CD4-positive, alpha-beta T cell treated with Interleukin-4 for 1 hour (primary cell): ENCODE results near the gene PIP4K2C.

Experiments used
- DNase-seq, 2 donors: peaks; one replicate each; pipeline ENCODE4 v3.0.0-alpha.2; 2020 to 2022

Gene PIP4K2C

GRCh38 chr12:57590864-57591781 is at the start of gene PIP4K2C:
TSS of gene PIP4K2C (plus strand) at chr12:57591192. CDS start at chr12:57591290, 98 bp downstream.
- DNase-seq = peak; percentile 80 to 86

GRCh38 chr12:57541717-57542116 is 49.3 kb upstream of the PIP4K2C start:
- DNase-seq = no peak

GRCh38 chr12:57543581-57543980 is 47.4 kb upstream of the PIP4K2C start:
- DNase-seq = no peak

GRCh38 chr12:57545809-57546437 is 45.1 kb upstream of the PIP4K2C start:
- DNase-seq = no peak

- peak; percentile 97 for DNase-seq
Observed at GRCh38 chr12:57546438-57547287, 44.3 kb upstream of the PIP4K2C start, which contains the start of gene DCTN2. TSS of gene DCTN2 (minus strand) at chr12:57547192. CDS start at chr12:57547063, 129 bp downstream.

GRCh38 chr12:57547288-57548012 is 43.5 kb upstream of the PIP4K2C start:
- DNase-seq = no peak

GRCh38 chr12:57548013-57548315 is 43.0 kb upstream of the PIP4K2C start:
- DNase-seq = no peak

- DNase-seq = no peak
Observed at GRCh38 chr12:57548488-57548887, 42.5 kb upstream of the PIP4K2C start.

GRCh38 chr12:57549203-57549908 is 41.6 kb upstream of the PIP4K2C start:
- DNase-seq = no peak

GRCh38 chr12:57549909-57550640 is 40.9 kb upstream of the PIP4K2C start, which contains the start of gene KIF5A:
TSS of gene KIF5A (plus strand) at chr12:57550044. CDS start at chr12:57550272, 228 bp downstream.
- DNase-seq = peak; percentile 41 to 56

GRCh38 chr12:57550641-57551549 is 40.1 kb upstream of the PIP4K2C start:
- no peak for DNase-seq

GRCh38 chr12:57551637-57552305 is 39.2 kb upstream of the PIP4K2C start:
- no peak for DNase-seq

- DNase-seq = no peak
Observed at GRCh38 chr12:57552306-57552651, 38.7 kb upstream of the PIP4K2C start.

GRCh38 chr12:57552835-57553313 is 38.1 kb upstream of the PIP4K2C start:
- no peak for DNase-seq

GRCh38 chr12:57553343-57554202 is 37.4 kb upstream of the PIP4K2C start:
- no peak for DNase-seq

- no peak for DNase-seq
Observed at GRCh38 chr12:57554453-57554852, 36.5 kb upstream of the PIP4K2C start.

- DNase-seq = no peak
Observed at GRCh38 chr12:57554897-57555296, 36.1 kb upstream of the PIP4K2C start.

- DNase-seq = no peak
Observed at GRCh38 chr12:57558864-57559263, 32.1 kb upstream of the PIP4K2C start.
